Activated gamma-delta T cell treated with Interleukin-2 at 50 U/mL for 16 hours (primary cell): ENCODE results near the gene STARD5.

Source experiments
- DNase-seq: peaks from one replicate; pipeline ENCODE4 v3.0.0-alpha.2; 2020

STARD5 gene

DNA sequence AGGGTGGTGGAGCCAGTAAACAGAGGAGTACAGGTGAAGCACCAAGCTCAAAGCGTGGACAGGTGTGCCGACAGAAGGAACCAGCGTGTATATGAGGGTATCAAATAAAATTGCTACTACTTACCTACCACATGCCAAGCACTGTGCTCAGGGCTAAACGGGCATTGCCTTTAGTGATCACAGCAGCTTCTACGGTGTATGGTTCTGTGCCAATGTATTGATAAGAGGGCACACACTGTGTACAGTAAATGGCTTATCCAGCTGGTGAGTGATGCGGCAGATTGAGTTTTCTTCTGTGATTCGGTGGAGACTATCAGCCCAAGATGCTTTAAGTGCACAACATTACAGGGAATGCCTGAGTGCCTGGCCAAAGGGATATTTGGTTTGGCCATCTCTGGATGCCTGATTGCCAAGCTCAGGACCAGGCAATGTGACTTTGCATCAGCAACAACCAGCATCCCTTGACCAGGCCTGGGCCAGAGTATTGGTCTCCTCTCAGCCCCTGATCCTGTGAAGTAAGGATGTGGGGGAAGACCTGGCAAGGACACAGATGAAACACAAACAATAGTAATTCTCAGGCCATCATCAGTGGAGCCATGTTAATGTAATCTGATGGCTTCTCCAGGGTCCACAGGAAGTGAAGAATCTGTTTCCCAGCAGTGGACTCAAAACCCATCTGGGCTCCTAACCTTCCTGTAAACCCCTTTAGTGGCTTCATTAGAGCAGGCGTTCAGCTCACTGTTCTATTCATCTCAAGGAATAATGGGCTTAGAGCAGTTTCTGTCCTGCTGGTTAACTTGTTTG, 14.1 kb downstream of the STARD5 start:
- no peak for DNase-seq

DNA sequence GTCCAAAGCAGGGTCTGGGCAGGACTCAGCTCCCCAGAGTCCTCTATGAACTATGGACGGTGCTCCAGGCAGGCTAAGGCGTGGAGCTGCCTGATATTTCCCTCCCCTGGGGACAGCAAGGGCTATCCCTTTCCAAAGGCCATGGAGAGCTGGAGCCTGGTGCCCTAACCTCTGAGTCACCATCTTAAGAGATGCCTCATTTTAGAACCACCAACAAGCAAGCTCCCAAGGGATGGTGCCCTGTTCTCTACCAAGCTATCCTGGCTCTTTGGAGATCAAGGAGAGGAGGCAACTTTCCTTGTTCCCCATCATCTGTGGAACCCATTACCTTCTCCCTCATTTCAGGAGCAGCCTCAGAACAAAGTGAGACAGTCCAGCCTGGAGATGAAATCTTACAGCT, 15.7 kb downstream of the STARD5 start:
- DNase-seq = no peak

- DNase-seq = no peak
These were observed 19.7 kb downstream of the STARD5 start for GRCh38 chr15:81304226-81304625.

GRCh38 chr15:81303244-81304225, 20.4 kb downstream of the STARD5 start:
- DNase-seq = no peak

- DNase-seq = peak; percentile 16
These were observed 21.2 kb downstream of the STARD5 start for GRCh38 chr15:81302701-81303109.

DNA sequence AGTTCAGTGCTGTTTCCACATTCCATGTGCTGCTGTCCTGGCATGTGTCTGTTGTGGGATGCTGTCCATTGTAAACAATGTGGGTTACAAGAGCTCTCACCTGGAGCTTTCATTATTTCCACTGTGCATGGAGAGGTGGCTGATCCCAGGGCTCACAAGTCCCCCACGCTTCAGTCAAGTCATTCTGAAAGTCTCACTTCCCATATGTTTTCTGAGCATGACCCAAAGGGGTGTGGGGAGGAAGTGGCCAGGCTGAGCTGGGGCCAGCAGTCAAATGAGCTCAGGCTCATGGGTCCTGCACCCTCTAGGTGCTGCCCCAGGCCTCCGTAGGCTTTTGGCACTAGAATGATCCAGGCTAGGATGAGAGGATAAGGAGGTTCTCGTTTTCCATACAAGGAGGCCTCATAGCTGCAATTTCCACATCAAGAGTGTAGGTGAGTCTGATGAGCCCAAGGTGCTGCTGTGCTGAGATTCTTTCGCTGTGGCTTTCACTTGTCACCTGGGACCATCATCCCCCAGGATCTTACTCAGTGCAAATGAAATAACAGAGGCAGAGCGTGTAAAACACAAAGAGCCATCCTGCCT, 22.0 kb downstream of the STARD5 start:
- no peak for DNase-seq

- no peak for DNase-seq
These were observed 22.6 kb downstream of the STARD5 start for GRCh38 chr15:81301385-81301784.

DNA sequence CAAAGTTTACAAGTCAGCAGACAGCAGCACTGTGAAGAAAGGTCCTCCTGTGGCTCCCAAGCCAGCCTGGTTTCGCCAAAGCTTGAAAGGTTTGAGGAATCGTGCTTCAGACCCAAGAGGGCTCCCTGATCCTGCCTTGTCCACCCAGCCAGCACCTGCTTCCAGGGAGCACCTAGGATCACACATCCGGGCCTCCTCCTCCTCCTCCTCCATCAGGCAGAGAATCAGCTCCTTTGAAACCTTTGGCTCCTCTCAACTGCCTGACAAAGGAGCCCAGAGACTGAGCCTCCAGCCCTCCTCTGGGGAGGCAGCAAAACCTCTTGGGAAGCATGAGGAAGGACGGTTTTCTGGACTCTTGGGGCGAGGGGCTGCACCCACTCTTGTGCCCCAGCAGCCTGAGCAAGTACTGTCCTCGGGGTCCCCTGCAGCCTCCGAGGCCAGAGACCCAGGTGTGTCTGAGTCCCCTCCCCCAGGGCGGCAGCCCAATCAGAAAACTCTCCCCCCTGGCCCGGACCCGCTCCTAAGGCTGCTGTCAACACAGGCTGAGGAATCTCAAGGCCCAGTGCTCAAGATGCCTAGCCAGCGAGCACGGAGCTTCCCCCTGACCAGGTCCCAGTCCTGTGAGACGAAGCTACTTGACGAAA, 24.2 kb downstream of the STARD5 start:
- DNase-seq = no peak

- DNase-seq = no peak
These were observed 24.8 kb downstream of the STARD5 start for GRCh38 chr15:81299156-81299555.

DNA sequence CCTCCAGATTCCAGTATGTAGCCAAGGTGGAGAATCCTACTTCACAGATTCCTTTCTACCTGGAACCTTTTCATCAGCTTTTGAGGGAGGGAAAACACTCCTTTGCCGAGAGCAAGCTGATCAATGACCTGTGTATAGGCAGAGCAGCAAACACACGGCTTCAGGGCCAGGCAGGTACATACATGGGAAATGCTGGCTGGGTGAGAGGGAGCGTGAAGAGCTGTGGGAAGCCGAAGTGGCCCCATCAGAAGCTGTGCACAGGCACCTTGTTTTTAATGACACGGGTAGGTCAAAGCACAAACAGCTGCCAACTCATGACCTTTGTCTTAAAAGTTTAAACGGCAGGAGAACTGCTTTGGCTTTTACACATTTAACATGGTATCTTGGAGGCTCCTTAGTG, 25.3 kb downstream of the STARD5 start:
- DNase-seq = no peak

DNA sequence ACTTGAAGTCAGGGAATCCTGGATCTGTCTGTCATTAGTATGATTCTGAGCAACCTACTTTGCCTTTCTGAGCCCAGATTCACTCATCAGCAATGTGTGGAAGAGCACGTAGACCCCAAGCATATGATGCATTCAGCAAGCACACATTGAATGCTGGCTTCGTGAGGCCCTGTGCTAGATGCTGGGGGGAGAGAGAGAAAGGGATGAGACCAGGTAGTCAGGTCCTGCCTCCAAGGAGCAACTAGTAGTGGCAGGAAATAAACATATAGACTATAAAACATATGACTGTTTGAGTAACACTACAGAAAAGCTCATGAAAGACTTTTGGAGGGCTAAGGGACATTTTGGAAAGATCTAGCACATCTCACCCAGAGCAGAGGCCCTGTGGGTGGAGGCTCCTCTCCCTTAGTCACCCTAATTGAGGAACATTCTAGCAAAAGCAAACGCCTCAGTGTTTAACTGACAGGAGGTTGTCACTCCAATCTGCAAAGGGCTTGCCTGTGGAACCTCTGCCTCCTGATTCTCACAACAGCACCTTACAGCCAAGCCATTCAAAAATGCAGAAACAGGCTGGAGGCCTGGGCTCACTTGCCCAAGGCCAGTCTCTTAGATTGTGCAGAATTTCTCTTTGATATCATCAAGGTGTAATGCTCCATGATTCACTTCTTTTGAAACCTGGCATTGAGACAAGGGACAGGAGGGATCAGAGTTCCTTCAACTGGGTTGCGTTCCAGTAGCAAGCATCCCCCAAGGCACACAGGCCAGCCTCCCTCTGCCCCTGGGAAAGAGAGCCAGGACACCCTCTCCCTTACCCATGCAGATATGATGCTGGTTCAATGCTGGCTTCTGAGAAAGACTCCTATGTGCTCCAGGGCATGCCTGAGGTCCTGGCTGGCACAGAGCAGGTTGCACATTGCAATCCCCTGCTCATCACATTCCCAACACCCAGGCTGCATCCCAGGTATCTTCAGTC, 26.1 kb downstream of the STARD5 start:
- no peak for DNase-seq

- DNase-seq = no peak
These were observed 26.8 kb downstream of the STARD5 start for GRCh38 chr15:81297147-81297572.

DNA sequence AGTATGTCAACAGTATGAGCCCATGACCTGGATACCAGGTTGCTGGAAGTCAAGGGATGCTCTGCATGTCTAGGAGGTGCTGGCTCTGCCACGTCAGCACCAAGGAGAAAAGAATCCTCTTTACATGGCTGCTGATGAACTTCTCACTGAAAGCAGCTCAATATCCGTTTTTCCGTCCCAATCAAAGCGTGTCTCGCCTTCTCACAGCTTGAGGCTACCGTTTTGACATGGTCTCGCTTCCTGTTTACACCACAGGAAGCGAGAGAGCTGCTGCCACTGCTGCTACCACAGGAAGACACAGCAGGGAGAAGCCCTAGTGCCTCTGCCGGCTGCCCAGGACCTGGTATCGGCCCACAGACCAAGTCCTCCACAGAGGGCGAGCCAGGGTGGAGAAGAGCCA, 27.3 kb downstream of the STARD5 start:
- DNase-seq = peak; percentile 77

DNA sequence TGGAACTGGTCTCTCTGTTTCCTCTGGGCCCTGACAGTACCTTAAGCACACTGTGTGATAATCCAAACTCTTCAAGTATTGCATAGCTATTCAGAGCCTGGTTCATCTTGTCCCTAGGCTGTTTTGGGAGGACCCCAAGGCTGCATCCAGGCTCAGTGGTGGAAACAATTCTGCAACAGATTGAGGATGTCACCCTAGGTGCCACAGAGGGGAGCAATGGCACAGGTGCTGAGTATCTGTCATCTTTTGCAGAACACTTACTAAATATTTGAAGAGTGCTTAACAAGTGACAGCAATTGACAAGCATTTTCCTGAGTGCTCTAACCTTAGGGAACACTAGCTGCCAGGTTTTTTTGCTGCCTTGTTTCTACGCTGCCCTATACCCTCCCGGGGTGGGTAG, 27.8 kb downstream of the STARD5 start:
- DNase-seq = no peak

GRCh38 chr15:81295486-81296121, 28.3 kb downstream of the STARD5 start:
- DNase-seq = no peak

- no peak for DNase-seq
These were observed 29.4 kb downstream of the STARD5 start for GRCh38 chr15:81294516-81294880.

- peak; percentile 73 for DNase-seq
These were observed 30.0 kb downstream of the STARD5 start for GRCh38 chr15:81293728-81294515.

- no peak for DNase-seq
These were observed 31.4 kb downstream of the STARD5 start for GRCh38 chr15:81292523-81293001.

DNA sequence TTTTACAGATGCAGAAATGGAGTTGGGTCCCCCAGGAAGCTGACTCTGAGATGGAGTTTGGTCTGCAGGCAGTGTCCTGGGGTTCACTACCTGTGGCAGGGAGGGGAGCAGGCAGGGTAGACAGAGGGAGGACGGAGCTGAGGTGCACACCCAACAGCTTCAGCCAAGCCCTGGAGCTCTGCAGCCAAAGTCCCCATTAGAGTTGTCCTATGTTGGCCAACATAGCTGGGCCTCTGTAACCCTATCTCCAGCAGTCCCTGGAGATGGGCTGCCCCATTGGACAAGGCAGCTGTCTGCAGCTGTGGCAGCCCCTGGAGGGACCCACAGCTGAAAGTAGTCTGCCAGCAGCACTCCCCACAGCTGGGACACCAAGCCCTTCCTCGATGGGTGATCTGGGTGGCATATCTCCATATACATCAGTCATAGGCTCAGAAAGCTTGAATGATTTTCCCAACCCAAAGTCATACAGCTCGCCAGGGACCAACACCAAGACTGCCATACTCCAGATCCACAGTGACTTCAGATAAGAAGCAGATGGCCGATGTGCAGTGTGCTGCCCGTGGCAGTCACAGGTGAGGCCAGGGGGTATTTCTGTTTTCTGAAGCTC, 31.9 kb downstream of the STARD5 start:
- DNase-seq = no peak

GRCh38 chr15:81289910-81290309, 34.0 kb downstream of the STARD5 start:
- no peak for DNase-seq
